KMS-11 (cell line): ENCODE data around the gene RIPPLY1.

Source experiments
- H2AFZ ChIP-seq: fragments of 200-600 bp; sonication (generic); 2 replicates; pipeline ENCODE4 v1.6.1; 2016; ENCODE audit warnings: antibody characterized with exemption, mixed run types, low read depth
- H3K27ac ChIP-seq: fragments of 200-600 bp; sonication (generic); 2 replicates; pipeline ENCODE4 v1.6.1; 2016; ENCODE audit warnings: mild to moderate bottlenecking, mixed run types
- H3K27me3 ChIP-seq: fragments of 200-600 bp; sonication (generic); 2 replicates; pipeline ENCODE4 v1.6.1; 2017; ENCODE audit warnings: mild to moderate bottlenecking, low read depth, mixed run types, moderate library complexity; ENCODE audit not compliant: insufficient read depth
- H3K36me3 ChIP-seq: fragments of 200-600 bp; sonication (generic); 2 replicates; pipeline ENCODE4 v1.6.1; 2017; ENCODE audit warnings: mild to moderate bottlenecking, mixed run types; ENCODE audit not compliant: insufficient read depth
- H3K4me1 ChIP-seq: fragments of 200-600 bp; sonication (generic); 2 replicates; pipeline ENCODE4 v1.6.1; 2016; ENCODE audit warnings: mild to moderate bottlenecking, low read depth, mixed run types; ENCODE audit not compliant: poor library complexity, severe bottlenecking
- H3K4me2 ChIP-seq: fragments of 200-600 bp; sonication (generic); 2 replicates; pipeline ENCODE4 v1.7.0; 2016; ENCODE audit warnings: mild to moderate bottlenecking, mixed run types
- H3K4me3 ChIP-seq: fragments of 200-600 bp; sonication (generic); IDR thresholded peaks from 2 replicates; pipeline ENCODE4 v1.6.1; 2017; ENCODE audit warnings: low read depth, low read length, mixed read lengths; ENCODE audit not compliant: insufficient read depth
- H3K79me2 ChIP-seq: fragments of 200-600 bp; sonication (generic); 2 replicates; pipeline ENCODE4 v1.6.1; 2016; ENCODE audit warnings: low read depth, mixed run types; ENCODE audit not compliant: insufficient read depth
- H3K9ac ChIP-seq: fragments of 200-600 bp; sonication (generic); 2 replicates; pipeline ENCODE4 v1.6.1; 2016; ENCODE audit warnings: mild to moderate bottlenecking, mixed run types
- H4K20me1 ChIP-seq: fragments of 200-600 bp; sonication (generic); 2 replicates; pipeline ENCODE4 v1.6.1; 2016; ENCODE audit warnings: mild to moderate bottlenecking, mixed run types; ENCODE audit not compliant: insufficient read depth
- CTCF ChIP-seq: fragments of 200-600 bp; sonication (generic); conservative IDR thresholded peaks from 2 replicates; pipeline ENCODE4 v1.6.1; 2017; ENCODE audit warnings: low read depth, mild to moderate bottlenecking, antibody characterized with exemption, low read length, moderate library complexity, mixed read lengths

The RIPPLY1 gene

DNA sequence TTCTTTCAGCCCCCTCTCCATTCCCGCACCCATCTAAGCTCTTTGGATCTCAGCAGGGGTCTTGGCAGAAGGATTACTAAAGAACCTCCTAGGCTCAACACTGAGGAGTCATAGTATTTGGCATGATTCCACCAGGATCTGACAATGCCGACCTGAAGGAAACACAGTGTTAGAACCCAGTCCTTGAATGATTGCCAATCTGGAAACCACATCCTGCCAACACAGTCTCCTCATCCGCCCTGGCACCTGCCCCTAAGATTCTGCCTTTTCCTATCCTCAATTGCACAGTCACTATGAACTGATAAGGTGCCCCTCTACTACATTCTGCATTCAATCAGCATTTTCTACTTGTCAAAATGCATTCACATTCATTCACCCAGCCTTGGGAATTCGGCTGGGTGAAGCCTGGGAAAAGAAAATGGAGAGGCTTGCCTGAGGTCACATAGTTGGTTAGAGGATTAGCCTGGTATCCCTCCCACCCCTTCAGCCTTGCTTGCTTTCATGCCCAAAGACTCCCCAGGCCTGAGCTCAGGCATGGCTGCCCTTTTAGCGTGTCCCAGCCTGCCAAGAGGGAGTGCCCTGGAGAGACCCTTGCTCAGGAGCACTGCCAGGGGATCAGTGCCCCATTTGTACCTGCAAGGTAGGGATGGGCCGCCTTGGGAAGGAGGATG is 14.8 kb upstream of the RIPPLY1 start:
- no peak overlapping the region for H3K4me2 ChIP-seq
- H3K27me3 ChIP-seq, result no peaks in the 10 kb centered on the region
- H3K4me1 ChIP-seq, result no peaks in the 10 kb centered on the region
- H4K20me1 ChIP-seq, result no peaks in the 10 kb centered on the region
- H3K9ac ChIP-seq, result no peak overlapping the region
- TF ChIP-seq CTCF, result no peak
- H3K36me3 ChIP-seq, result no peaks in the 10 kb centered on the region
- H3K79me2 ChIP-seq, result no peaks in the 10 kb centered on the region
- H2AFZ ChIP-seq, result no peak overlapping the region
- no peak overlapping the region for H3K27ac ChIP-seq
- no peak overlapping the region for H3K4me3 ChIP-seq

DNA sequence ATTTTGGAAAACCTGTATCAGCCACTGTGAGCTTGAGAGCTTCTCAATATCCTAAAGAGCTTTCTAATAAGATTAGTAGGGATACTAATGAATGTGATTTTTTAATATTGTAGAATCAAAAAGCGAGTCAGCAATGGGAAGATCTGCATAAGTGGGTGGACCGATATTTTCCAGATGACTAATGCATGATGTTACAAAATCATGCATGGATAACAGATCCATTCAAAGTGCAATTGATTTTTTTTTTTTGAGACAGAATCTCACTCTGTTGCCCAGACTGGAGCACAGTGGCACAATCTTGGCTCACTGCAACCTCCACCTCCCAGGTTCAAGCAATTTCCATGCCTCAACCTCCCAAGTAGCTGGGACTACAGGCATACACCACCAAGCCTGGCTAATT is 9.7 kb upstream of the RIPPLY1 start:
- Histone ChIP-seq H3K79me2 (no peaks in the 10 kb centered on the region), H2AFZ (no peak overlapping the region), H4K20me1 (no peaks in the 10 kb centered on the region), H3K27ac (no peak overlapping the region), H3K4me1 (no peaks in the 10 kb centered on the region), H3K4me3 (no peak overlapping the region), H3K9ac (no peak overlapping the region), H3K36me3 (no peaks in the 10 kb centered on the region), H3K27me3 (no peaks in the 10 kb centered on the region), H3K4me2 (no peak overlapping the region)
- no peak for TF ChIP-seq CTCF

DNA sequence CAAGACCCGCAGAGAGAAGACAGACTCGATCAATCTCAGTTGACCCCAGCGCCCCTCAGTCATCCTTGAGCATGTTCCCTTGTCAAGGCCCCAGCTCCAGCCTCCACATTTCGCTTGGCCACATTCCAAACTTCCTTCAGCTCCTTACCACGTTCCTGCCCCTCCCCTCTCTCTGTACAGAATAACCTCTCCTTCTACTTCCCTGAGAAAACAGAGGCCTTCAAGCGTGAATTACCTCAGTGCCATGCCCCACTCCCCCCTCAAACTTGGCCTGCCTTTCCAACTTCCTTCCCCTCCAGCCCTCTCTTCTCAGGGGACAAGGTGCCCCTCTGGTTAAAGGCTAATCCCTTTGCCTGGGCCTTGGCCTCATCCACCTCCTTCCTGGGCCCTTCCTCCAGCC is 3.2 kb upstream of the RIPPLY1 start:
- no peak for TF ChIP-seq CTCF

GRCh38 chrX:106905064-106905708 is 2.0 kb upstream of the RIPPLY1 start:
- Histone ChIP-seq H2AFZ (no peak overlapping the region), H3K4me1 (no peaks in the 10 kb centered on the region), H3K4me2 (no peak overlapping the region), H4K20me1 (no peaks in the 10 kb centered on the region), H3K36me3 (no peaks in the 10 kb centered on the region), H3K4me3 (no peak overlapping the region), H3K79me2 (no peaks in the 10 kb centered on the region), H3K27me3 (no peaks in the 10 kb centered on the region), H3K9ac (no peak overlapping the region), H3K27ac (no peak overlapping the region)
- no peak for TF ChIP-seq CTCF

More for the DNA sequence above, 3.2 kb upstream of the RIPPLY1 start:
- H3K9ac ChIP-seq, result no peak overlapping the region
- no peaks in the 10 kb centered on the region for H3K79me2 ChIP-seq
- no peaks in the 10 kb centered on the region for H3K4me1 ChIP-seq
- no peaks in the 10 kb centered on the region for H3K27me3 ChIP-seq
- H3K36me3 ChIP-seq, result no peaks in the 10 kb centered on the region
- no peak overlapping the region for H3K4me2 ChIP-seq
- no peak overlapping the region for H3K27ac ChIP-seq
- H3K4me3 ChIP-seq, result no peak overlapping the region
- no peaks in the 10 kb centered on the region for H4K20me1 ChIP-seq
- no peak overlapping the region for H2AFZ ChIP-seq
